PC-3 (cell line): ENCODE data around the gene POLR3GL. TPM values are rescaled to one million over a fixed set of nuclear protein-coding genes. Genes with fewer than 3 reads are reported as not detected.

Source experiments
- ATAC-seq: fragments of 200-7000 bp; cut with Tn5 transposase; 2 replicates; pipeline ENCODE4 v1.9.1; 2020; ENCODE audit warnings: mild to moderate bottlenecking, moderate library complexity
- BruUV-seq: library from RNA; stranded (reverse); fragments of 400-500 nt; replicated peaks from 2 replicates; lab custom pipeline; 2021; lab: Mats Ljungman, UMichigan
- CTCF ChIA-PET: fragments of 300-600 bp; sonication (Branson Sonifier 250); formaldehyde crosslinking; loops from one replicate; lab custom pipeline; 2022; ENCODE audit warnings: antibody characterized with exemption; lab: Charles Lee
- POLR2A ChIA-PET: fragments of 300-600 bp; sonication (Branson Sonifier 250); formaldehyde crosslinking; loops from one replicate; lab custom pipeline; 2022; ENCODE audit warnings: antibody characterized with exemption; ENCODE audit not compliant: unreplicated experiment; lab: Charles Lee
- DNase-seq: peaks from one replicate; pipeline ENCODE4 v3.0.0-alpha.2; 2015
- H2AFZ ChIP-seq: fragments of 300-600 bp; sonication (generic); 2 replicates; pipeline ENCODE4 v1.6.0; 2016; ENCODE audit warnings: antibody characterized with exemption, low read length
- H3F3A ChIP-seq: fragments of 300-600 bp; sonication (generic); one replicate; pipeline ENCODE4 v1.6.0; 2017; ENCODE audit warnings: antibody characterized with exemption, low read length, control low read depth, mild to moderate bottlenecking; ENCODE audit not compliant: unreplicated experiment
- H3K27ac ChIP-seq: fragments of 300-600 bp; sonication (generic); 2 replicates; pipeline ENCODE4 v1.5.1; 2016; ENCODE audit warnings: mild to moderate bottlenecking, low read length
- H3K27me3 ChIP-seq: fragments of 300-600 bp; sonication (generic); 2 replicates; pipeline ENCODE4 v1.6.1; 2016; ENCODE audit warnings: low read length, mixed read lengths
- H3K36me3 ChIP-seq: fragments of 300-600 bp; sonication (generic); 2 replicates; pipeline ENCODE4 v1.6.1; 2016; ENCODE audit warnings: low read depth, mixed run types, low read length, mixed read lengths
- H3K4me1 ChIP-seq: fragments of 300-600 bp; sonication (generic); 2 replicates; pipeline ENCODE4 v1.5.1; 2016; ENCODE audit warnings: low read length; ENCODE audit not compliant: insufficient read depth
- H3K4me2 ChIP-seq: fragments of 300-600 bp; sonication (generic); 2 replicates; pipeline ENCODE4 v1.6.0; 2016; ENCODE audit warnings: low read length
- H3K4me3 ChIP-seq: fragments of 300-600 bp; sonication (generic); 2 replicates; pipeline ENCODE4 v1.5.1; 2016; ENCODE audit warnings: mild to moderate bottlenecking, low read length, mixed read lengths
- H3K79me2 ChIP-seq: fragments of 300-600 bp; sonication (generic); 2 replicates; pipeline ENCODE4 v1.6.1; 2017; ENCODE audit warnings: low read length, mixed read lengths
- H3K9ac ChIP-seq: fragments of 300-600 bp; sonication (generic); 2 replicates; pipeline ENCODE4 v1.6.0; 2016; ENCODE audit warnings: mild to moderate bottlenecking, low read length
- H3K9me2 ChIP-seq: fragments of 300-600 bp; sonication (generic); replicated peaks from 2 replicates; pipeline ENCODE4 v1.6.1; 2016; ENCODE audit warnings: mixed run types, low read length, mixed read lengths
- H3K9me3 ChIP-seq: fragments of 300-600 bp; sonication (generic); 2 replicates; pipeline ENCODE4 v1.6.1; 2016; ENCODE audit warnings: low read length, mixed read lengths
- H4K20me1 ChIP-seq: fragments of 300-600 bp; sonication (generic); 2 replicates; pipeline ENCODE4 v1.6.1; 2016; ENCODE audit warnings: low read length, mixed read lengths
- EZH2 ChIP-seq: fragments of 300-600 bp; sonication (generic); IDR thresholded peaks from one replicate; pipeline ENCODE4 v1.6.1; 2017; ENCODE audit warnings: antibody characterized with exemption, mild to moderate bottlenecking, low read length; ENCODE audit not compliant: unreplicated experiment
- EZH2phosphoT487 ChIP-seq: fragments of 300-600 bp; sonication (generic); IDR thresholded peaks from 2 replicates; pipeline ENCODE4 v1.6.1; 2018; ENCODE audit warnings: mild to moderate bottlenecking, antibody characterized with exemption, low read length, borderline replicate concordance
- intact Hi-C: fragments of 100-400 bp; cut with micrococcal nuclease; formaldehyde crosslinking; loops from 2 replicates; pipeline ENCODE4 v1.9.0; 2023
- total RNA-seq: library from RNA; depleted of rRNA; stranded (reverse); fragments of >200 nt; gene quantifications from 2 replicates; pipeline ENCODE4 v1.2.3, GENCODE V29; 2014
- TF ChIP-seq, protein P1 (sequence below): fragments of 300-600 bp; sonication (generic); conservative IDR thresholded peaks from 2 replicates; pipeline ENCODE4 v1.5.1; 2017; ENCODE audit warnings: antibody characterized with exemption, low read depth, mild to moderate bottlenecking, low read length

The POLR3GL gene
- total RNA-seq, 1 experiment from 2014 or later, result 8.4 TPM

DNA sequence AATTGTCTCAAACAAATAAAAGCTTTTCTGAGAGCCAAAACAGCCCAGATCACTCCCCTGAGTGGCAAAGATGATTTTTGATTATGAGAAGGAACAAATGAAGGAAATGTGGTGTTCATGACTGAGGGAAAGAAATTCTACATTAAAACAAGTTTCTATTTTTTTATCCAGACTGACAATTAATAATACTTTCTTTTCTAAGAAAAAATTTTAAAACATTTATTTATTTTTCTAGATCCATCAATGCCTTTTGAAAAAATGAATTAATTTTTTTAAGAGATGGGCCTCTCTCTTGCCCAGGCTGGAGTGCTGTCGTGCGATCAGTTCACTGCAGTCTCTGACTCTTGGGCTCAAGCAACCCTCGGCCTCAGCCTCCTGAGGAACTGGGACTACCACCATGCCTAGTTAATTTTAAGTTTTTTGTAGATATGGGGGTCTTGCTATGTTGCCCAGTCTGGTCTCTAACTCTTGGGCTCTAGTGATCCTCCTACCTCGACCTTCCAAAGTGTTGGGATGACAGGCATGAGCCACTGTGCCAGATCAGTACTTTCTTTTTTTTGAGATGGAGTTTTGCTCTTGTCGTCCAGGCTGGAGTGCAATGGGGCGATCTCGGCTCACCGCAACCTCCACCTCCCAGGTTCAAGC, 43.1 kb downstream of the POLR3GL start:
- ATAC-seq (no peak), DNase-seq (no peak)
- Histone ChIP-seq H3K9me2 (no peaks in the 10 kb centered on the region), H3F3A (no peaks in the 10 kb centered on the region), H3K4me3 (no peak overlapping the region), H3K79me2 (no peaks in the 10 kb centered on the region), H3K36me3 (no peaks in the 10 kb centered on the region), H3K27ac (no peak overlapping the region), H3K9me3 (no peaks in the 10 kb centered on the region), H3K4me1 (peaks cover 3% of the 10 kb centered on the region; the same call in 1 of the 2 replicates), H3K4me2 (no peak overlapping the region), H3K27me3 (no peaks in the 10 kb centered on the region), H3K9ac (no peak overlapping the region), H2AFZ (peak overlapping the region; percentile 85; the same call in 1 of the 2 replicates), H4K20me1 (no peaks in the 10 kb centered on the region)
- no TSS peak for BruUV-seq
- POLR2A ChIA-PET, result interaction anchor here (0.6 to 0.7 kb wide), 2 partner anchors 32 to 43 kb away, joined by 4 read pairs; partner anchors contain the start of genes ANKRD34A and POLR3GL
- intact Hi-C loops, result loop anchor here (1.0 kb wide), 1 partner anchor 30 kb away; no protein-coding TSS in a partner anchor
- TF ChIP-seq, protein P1, sequence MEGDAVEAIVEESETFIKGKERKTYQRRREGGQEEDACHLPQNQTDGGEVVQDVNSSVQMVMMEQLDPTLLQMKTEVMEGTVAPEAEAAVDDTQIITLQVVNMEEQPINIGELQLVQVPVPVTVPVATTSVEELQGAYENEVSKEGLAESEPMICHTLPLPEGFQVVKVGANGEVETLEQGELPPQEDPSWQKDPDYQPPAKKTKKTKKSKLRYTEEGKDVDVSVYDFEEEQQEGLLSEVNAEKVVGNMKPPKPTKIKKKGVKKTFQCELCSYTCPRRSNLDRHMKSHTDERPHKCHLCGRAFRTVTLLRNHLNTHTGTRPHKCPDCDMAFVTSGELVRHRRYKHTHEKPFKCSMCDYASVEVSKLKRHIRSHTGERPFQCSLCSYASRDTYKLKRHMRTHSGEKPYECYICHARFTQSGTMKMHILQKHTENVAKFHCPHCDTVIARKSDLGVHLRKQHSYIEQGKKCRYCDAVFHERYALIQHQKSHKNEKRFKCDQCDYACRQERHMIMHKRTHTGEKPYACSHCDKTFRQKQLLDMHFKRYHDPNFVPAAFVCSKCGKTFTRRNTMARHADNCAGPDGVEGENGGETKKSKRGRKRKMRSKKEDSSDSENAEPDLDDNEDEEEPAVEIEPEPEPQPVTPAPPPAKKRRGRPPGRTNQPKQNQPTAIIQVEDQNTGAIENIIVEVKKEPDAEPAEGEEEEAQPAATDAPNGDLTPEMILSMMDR, result no peak
- TF ChIP-seq EZH2, result no peak
- TF ChIP-seq EZH2phosphoT487, result no peak
- CTCF ChIA-PET, result interaction anchor here (0.6 to 1.7 kb wide), 7 partner anchors 10 to 160 kb away, joined by 3 to 34 read pairs (median 4); partner anchors contain the start of gene ANKRD34A

DNA sequence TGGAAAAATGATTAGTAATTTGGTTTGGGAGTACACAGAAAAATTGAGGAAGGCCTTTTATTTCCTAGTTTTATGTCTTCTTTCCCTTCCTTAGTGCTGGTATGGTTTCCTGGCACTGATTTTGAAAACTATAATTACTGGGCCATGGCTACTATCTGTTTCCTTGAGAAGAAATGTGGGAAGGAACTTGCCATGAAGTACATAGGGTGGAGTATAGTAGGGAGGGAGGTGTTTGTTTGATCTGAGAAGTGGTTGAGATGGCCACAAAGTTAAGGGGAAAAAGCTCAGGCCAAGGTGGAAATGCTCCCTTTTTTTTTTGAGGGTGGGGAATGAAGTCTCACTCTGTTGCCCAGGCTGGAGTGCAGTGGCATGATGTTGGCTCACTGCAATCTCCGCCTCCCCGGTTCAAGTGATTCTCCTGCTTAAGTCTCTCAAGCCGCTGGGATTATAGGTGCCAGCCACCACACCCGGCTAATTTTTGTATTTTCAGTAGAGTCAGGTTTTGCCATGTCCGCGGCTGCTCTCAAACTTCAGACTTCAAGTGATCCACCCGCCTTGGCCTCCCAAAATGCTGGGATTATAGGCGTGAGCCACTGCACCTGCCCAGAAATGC, 45.7 kb downstream of the POLR3GL start:
- no peaks in the 10 kb centered on the region for H3K79me2 ChIP-seq
- H3K4me2 ChIP-seq, result no peak overlapping the region
- no peaks in the 10 kb centered on the region for H3K27me3 ChIP-seq
- ChIA-PET POLR2A (no interaction called here), CTCF (interaction anchor here (0.6 kb wide), 1 partner anchor 10 kb away, joined by 7 read pairs; no protein-coding TSS in a partner anchor)
- H3K27ac ChIP-seq, result no peak overlapping the region
- H3K9ac ChIP-seq, result no peak overlapping the region
- no peaks in the 10 kb centered on the region for H3K36me3 ChIP-seq
- H4K20me1 ChIP-seq, result no peaks in the 10 kb centered on the region
- BruUV-seq, result no TSS peak
- no peak overlapping the region for H2AFZ ChIP-seq
- TF ChIP-seq EZH2, result no peak
- TF ChIP-seq, protein P1, result no peak
- no peak for TF ChIP-seq EZH2phosphoT487
- no peaks in the 10 kb centered on the region for H3K9me3 ChIP-seq
- peaks cover 7% of the 10 kb centered on the region; the same call in 1 of the 2 replicates for H3K4me1 ChIP-seq
- no peak for ATAC-seq
- no peaks in the 10 kb centered on the region for H3K9me2 ChIP-seq
- H3K4me3 ChIP-seq, result no peak overlapping the region
- H3F3A ChIP-seq, result no peaks in the 10 kb centered on the region
- intact Hi-C loops, result loop anchor here (10.0 kb wide), 1 partner anchor 285 kb away; no protein-coding TSS in a partner anchor
- no peak for DNase-seq
